ENCODE data around the gene SAGE1.
"Not testable (repeated sequence)": the region's sequence is repeated elsewhere in the genome, so short reads cannot be mapped to it uniquely, and the experiment has no call there.

The SAGE1 gene, protein sequence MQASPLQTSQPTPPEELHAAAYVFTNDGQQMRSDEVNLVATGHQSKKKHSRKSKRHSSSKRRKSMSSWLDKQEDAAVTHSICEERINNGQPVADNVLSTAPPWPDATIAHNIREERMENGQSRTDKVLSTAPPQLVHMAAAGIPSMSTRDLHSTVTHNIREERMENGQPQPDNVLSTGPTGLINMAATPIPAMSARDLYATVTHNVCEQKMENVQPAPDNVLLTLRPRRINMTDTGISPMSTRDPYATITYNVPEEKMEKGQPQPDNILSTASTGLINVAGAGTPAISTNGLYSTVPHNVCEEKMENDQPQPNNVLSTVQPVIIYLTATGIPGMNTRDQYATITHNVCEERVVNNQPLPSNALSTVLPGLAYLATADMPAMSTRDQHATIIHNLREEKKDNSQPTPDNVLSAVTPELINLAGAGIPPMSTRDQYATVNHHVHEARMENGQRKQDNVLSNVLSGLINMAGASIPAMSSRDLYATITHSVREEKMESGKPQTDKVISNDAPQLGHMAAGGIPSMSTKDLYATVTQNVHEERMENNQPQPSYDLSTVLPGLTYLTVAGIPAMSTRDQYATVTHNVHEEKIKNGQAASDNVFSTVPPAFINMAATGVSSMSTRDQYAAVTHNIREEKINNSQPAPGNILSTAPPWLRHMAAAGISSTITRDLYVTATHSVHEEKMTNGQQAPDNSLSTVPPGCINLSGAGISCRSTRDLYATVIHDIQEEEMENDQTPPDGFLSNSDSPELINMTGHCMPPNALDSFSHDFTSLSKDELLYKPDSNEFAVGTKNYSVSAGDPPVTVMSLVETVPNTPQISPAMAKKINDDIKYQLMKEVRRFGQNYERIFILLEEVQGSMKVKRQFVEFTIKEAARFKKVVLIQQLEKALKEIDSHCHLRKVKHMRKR

DNA sequence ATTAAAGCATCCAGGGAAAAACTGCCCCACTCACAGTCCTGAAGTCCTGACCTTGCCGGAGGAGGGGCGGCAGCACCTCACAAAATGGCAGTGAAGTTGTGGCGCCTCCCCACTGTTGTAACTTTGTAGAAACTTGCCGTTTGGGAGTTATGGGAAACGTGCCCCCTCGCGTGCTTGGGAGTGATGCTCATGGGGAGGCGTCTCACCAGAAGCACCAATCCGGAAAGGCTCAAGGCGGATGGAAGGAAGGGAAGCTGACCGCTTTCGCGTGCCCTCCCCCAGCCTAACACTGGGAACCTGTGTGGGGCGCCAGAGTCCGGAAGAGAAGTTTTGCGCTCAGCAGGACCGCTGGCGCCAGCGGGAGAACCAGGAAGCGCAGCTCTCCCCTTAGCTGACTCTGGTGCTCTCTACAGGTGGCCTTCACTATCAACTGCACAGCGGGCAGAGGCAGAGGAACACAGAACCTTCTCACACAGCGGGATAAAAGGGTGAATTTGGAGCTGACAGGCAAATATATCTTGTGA, at the start of gene SAGE1, which contains the start of gene CT45A10:
Gene SAGE1, plus strand, starts transcription at position 423 of the 524 bp plus-strand sequence. CDS start 2,527 bp downstream, outside the sequence.
Gene CT45A10, minus strand, starts transcription at position 151 of the 524 bp plus-strand sequence. CDS start 8,100 bp downstream, outside the sequence.
- H3K36me3 ChIP-seq (ENCODE audit: insufficient read depth, low read length): no peaks in the 10 kb centered on the region
- peaks cover 6% of the 10 kb centered on the region; the same call in 1 of the 2 replicates for H3K9me3 ChIP-seq (ENCODE audit: control insufficient read depth, insufficient read depth, low read length)
- H3K9ac ChIP-seq (ENCODE audit: low read depth, low read length): no peak within 1 kb of the TSS
- no peaks in the 10 kb centered on the region for H3K4me1 ChIP-seq (ENCODE audit: insufficient read depth, low read length)

DNA sequence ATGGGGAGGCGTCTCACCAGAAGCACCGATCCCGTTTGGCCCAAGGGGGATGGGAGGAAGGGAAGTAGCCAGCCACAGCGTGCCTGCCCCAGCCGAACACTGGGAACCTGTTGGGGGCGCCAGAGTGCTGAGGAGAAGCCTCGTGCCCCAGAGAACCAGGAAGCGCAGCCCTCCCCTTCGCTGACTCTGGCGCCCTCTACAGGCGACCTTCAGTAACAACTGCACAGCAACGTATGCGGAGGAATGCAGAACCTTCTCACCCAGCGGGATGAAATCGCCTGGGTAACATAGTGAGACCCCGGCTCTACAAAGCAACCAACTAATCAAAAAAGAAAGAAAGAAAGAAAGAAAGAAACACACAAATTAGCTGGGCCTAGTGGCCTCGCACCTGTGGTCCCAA, 39.1 kb upstream of the SAGE1 start, which contains the start of gene CT45A8:
Gene CT45A8, minus strand, starts transcription at position 101 of the 400 bp plus-strand sequence. CDS start 3,755 bp downstream, outside the sequence.
- H3K9me3 ChIP-seq (ENCODE audit: control insufficient read depth, insufficient read depth, low read length); H3K36me3 ChIP-seq (ENCODE audit: insufficient read depth, low read length); H3K9ac ChIP-seq (ENCODE audit: low read depth, low read length); H3K4me1 ChIP-seq (ENCODE audit: insufficient read depth, low read length): not testable (repeated sequence)

DNA sequence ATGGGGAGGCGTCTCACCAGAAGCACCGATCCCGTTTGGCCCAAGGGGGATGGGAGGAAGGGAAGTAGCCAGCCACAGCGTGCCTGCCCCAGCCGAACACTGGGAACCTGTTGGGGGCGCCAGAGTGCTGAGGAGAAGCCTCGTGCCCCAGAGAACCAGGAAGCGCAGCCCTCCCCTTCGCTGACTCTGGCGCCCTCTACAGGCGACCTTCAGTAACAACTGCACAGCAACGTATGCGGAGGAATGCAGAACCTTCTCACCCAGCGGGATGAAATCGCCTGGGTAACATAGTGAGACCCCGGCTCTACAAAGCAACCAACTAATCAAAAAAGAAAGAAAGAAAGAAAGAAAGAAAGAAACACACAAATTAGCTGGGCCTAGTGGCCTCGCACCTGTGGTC, 21.8 kb upstream of the SAGE1 start, which contains the start of gene CT45A9:
Gene CT45A9, minus strand, starts transcription at position 101 of the 400 bp plus-strand sequence. CDS start 3,751 bp downstream, outside the sequence.
- H3K9ac ChIP-seq (ENCODE audit: low read depth, low read length); H3K36me3 ChIP-seq (ENCODE audit: insufficient read depth, low read length); H3K9me3 ChIP-seq (ENCODE audit: control insufficient read depth, insufficient read depth, low read length); H3K4me1 ChIP-seq (ENCODE audit: insufficient read depth, low read length): not testable (repeated sequence)

DNA sequence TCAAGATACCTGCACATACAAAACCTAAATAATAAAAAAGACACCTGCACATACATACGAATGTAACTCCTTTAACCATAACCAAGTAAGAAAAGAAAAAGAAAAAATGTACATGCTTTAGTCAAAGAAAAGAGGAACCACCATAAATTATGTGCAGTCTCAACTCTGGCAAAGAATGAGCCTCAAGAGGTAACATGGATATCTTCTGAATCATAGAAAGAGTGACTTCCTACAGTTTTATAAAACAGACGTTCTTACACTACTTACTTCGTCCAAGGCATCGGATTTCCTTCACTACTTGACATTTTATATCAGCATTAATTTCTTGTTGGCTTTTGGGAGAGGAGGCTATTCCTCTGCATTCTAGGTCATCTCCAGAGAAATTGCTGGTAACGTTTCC, 10.8 kb upstream of the SAGE1 start:
- not testable (repeated sequence) for H3K4me1 ChIP-seq (ENCODE audit: insufficient read depth, low read length); H3K9me3 ChIP-seq (ENCODE audit: control insufficient read depth, insufficient read depth, low read length); H3K9ac ChIP-seq (ENCODE audit: low read depth, low read length); H3K36me3 ChIP-seq (ENCODE audit: insufficient read depth, low read length)

DNA sequence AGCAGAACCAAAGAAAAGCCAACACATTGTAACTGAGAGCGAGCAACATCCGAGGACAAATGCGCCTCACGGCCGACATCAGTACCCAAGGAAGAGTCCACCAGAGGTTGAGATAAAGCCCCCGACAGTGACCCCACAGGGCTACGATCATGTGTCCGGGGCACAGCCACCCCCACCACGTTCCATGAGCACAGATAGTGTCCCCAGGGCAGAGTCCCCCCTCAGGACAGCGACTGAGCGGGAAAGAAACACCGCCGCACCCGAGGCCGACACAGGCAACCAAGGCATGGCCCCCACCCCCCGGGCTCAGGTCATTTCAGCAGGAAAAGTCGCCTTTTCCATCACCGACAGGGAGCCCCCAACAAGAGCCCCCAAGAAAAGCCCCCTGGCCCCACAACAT, 5.3 kb upstream of the SAGE1 start:
- H3K9ac ChIP-seq (ENCODE audit: low read depth, low read length): not testable (repeated sequence)

DNA sequence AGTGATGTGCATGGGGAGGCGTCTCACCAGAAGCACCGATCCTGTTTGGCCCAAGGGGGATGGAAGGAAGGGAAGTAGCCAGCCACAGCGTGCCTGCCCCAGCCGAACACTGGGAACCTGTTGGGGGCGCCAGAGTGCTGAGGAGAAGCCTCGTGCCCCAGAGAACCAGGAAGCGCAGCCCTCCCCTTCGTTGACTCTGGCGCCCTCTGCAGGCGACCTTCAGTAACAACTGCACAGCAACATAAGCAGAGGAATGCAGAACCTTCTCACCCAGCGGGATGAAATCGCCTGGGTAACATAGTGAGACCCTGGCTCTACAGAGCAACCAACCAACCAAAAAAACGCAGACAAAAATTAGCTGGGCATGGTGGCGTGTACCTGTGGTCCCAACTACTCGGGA, 4.5 kb upstream of the SAGE1 start:
- not testable (repeated sequence) for H3K4me1 ChIP-seq (ENCODE audit: insufficient read depth, low read length); H3K36me3 ChIP-seq (ENCODE audit: insufficient read depth, low read length); H3K9me3 ChIP-seq (ENCODE audit: control insufficient read depth, insufficient read depth, low read length); H3K9ac ChIP-seq (ENCODE audit: low read depth, low read length)

More for the DNA sequence above, 5.3 kb upstream of the SAGE1 start:
- H3K4me1 ChIP-seq (ENCODE audit: insufficient read depth, low read length); H3K9me3 ChIP-seq (ENCODE audit: control insufficient read depth, insufficient read depth, low read length); H3K36me3 ChIP-seq (ENCODE audit: insufficient read depth, low read length): not testable (repeated sequence)

DNA sequence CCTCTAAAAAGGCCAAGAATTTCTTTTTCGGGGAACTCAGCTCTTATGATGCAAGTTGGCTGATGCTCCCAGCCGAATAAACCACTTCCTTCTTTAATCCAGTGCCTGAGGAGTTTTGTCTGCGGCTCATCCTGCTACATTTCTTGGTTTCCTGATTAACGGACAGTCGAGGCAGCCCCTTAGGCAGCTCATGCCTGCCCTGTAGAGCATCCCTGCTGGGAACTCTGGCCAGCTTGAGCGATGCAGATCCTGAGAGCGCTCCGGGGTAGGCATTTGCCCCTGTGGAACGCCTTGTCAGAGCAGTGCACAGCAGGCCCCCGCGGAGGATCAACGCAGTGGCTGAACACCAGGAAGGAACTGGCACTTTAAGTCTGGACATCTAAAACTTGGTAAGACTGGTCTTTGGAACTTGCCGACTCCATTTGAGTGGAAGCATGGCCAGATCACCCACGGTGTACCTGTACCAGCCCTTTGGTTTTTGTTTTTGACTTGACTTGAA, 3.4 kb upstream of the SAGE1 start:
- no peaks in the 10 kb centered on the region for H3K4me1 ChIP-seq (ENCODE audit: insufficient read depth, low read length)
- H3K9ac ChIP-seq (ENCODE audit: low read depth, low read length): no peak overlapping the region
- H3K36me3 ChIP-seq (ENCODE audit: insufficient read depth, low read length): no peaks in the 10 kb centered on the region
- peaks cover 6% of the 10 kb centered on the region; the same call in 1 of the 2 replicates for H3K9me3 ChIP-seq (ENCODE audit: control insufficient read depth, insufficient read depth, low read length)

DNA sequence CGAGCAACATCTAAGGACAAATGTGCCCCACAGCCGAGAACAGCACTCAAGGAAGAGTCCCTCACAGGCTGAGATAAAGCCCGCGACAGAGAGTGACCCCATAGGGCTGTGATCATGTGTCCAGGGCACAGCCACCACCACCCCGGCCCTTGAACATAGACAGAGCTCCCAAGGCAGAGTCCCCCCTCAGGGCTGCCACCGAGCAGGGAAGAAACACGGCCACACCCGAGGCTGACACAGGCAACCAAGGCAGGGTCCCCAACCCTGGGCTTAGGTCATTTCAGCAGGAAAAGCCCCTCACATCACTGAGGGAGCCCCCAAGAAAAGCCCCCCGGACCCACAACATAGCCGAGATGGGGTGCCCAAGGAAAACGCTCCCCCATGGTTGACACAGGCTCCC, 735 bp upstream of the SAGE1 start:
- Histone ChIP-seq H3K9ac (ENCODE audit: low read depth, low read length) (no peak overlapping the region), H3K4me1 (ENCODE audit: insufficient read depth, low read length) (no peaks in the 10 kb centered on the region), H3K36me3 (ENCODE audit: insufficient read depth, low read length) (no peaks in the 10 kb centered on the region), H3K9me3 (ENCODE audit: control insufficient read depth, insufficient read depth, low read length) (peaks cover 6% of the 10 kb centered on the region; the same call in 1 of the 2 replicates)

DNA sequence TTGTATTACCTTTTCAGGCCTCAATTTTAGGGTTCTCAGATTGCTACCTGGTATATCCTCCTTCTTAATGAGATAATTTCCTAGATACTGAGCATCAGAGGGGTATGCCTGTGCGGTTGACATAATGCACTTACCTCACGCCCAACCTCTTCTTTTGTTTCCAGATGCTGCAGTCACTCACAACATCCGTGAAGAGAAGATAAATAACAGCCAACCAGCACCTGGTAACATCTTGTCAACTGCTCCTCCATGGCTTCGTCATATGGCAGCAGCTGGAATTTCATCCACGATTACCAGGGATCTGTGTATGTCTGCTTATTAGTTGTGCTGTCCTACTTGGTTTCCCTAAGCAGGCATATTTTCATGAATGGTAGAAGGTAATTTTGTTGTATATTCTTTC, 16.7 kb downstream of the SAGE1 start:
- Histone ChIP-seq H3K9me3 (ENCODE audit: control insufficient read depth, insufficient read depth, low read length) (no peaks in the 10 kb centered on the region; the same call in 1 of the 2 replicates), H3K36me3 (ENCODE audit: insufficient read depth, low read length) (no peaks in the 10 kb centered on the region), H3K4me1 (ENCODE audit: insufficient read depth, low read length) (no peaks in the 10 kb centered on the region), H3K9ac (ENCODE audit: low read depth, low read length) (no peak overlapping the region)

DNA sequence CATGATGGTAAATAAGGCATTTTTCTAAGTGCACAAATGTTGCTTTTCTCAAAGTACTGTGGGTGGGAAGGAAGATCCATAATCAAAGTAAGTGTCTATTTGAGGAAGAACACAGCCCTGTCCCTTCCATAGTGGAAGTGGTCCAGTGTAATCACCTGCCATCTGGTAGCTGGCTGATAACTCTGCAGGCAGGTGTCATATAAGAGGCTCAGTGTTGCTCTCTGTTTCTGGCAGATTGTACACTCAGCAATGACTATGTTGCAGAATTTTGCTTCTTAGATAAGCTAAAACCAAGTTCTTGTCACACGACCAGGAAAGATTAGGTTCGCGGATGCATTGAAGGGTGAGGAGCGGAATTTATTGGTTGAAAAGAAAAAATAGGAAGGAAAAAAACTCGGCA, 20.9 kb downstream of the SAGE1 start:
- Histone ChIP-seq H3K36me3 (ENCODE audit: insufficient read depth, low read length) (no peaks in the 10 kb centered on the region), H3K4me1 (ENCODE audit: insufficient read depth, low read length) (no peaks in the 10 kb centered on the region), H3K9ac (ENCODE audit: low read depth, low read length) (no peak overlapping the region), H3K9me3 (ENCODE audit: control insufficient read depth, insufficient read depth, low read length) (no peaks in the 10 kb centered on the region)

DNA sequence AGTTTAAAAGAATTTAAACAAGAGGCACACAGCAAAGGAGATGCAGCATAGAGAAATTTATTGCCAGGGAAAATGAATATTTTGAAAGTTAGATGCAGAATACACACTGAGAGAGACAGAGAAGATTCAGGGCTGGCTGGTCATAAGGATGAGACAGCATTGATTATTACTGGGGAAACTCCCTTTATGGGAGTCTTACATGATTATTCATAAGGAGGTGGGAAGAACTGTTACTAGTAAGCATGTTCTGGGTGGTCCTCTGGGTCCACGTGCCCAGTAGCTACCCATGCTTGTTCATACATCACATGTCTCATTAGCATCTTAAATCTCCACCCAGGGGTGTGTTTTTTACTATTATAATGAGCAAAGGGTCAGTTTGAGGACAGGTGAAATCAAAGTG, 27.0 kb downstream of the SAGE1 start:
- not testable (repeated sequence) for H3K36me3 ChIP-seq (ENCODE audit: insufficient read depth, low read length); H3K9me3 ChIP-seq (ENCODE audit: control insufficient read depth, insufficient read depth, low read length)

DNA sequence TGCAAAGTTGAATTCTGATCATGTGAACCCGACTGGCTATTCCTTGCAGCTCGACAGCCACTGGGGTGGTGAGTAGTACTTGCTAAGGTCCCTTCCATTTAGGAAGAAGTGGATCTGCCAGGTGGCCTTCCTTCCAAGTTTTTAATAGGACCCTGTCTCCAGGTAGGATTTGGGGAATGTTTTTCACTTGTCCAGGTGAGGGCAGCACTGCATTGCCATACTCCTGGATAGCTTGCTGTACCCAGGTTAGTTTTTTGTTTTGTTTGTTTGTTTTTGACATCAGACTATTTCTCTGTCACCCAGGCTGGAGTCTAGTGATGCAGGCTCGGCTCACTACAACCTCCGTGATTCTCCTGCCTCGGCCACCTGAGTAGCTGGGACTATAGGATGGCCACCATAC, 29.8 kb downstream of the SAGE1 start:
- Histone ChIP-seq H3K9me3 (ENCODE audit: control insufficient read depth, insufficient read depth, low read length) (no peaks in the 10 kb centered on the region), H3K36me3 (ENCODE audit: insufficient read depth, low read length) (no peaks in the 10 kb centered on the region), H3K9ac (ENCODE audit: low read depth, low read length) (no peak overlapping the region), H3K4me1 (ENCODE audit: insufficient read depth, low read length) (no peaks in the 10 kb centered on the region)

More for the DNA sequence above, 27.0 kb downstream of the SAGE1 start:
- H3K9ac ChIP-seq (ENCODE audit: low read depth, low read length); H3K4me1 ChIP-seq (ENCODE audit: insufficient read depth, low read length): not testable (repeated sequence)

DNA sequence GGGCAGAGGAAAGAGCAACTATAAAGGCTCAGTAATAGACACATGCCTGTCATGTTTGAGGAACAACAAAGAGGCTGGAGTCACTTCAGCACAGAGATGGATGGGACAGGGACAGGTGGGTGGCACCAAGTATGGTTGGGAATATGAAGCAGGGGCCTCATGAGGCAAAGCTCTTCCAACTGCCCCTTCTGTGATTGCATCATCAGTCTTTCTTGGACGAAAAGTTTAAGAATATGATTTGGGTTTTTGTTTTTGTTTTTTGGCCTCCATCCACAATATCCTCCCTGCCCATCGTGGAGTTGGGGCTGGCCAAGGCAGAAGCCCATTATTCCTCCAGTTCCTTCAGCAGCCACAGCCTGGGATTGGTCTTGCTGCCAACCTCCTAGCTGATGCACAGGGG, 34.4 kb downstream of the SAGE1 start:
- Histone ChIP-seq H3K9ac (ENCODE audit: low read depth, low read length) (no peak overlapping the region), H3K36me3 (ENCODE audit: insufficient read depth, low read length) (no peaks in the 10 kb centered on the region), H3K9me3 (ENCODE audit: control insufficient read depth, insufficient read depth, low read length) (no peaks in the 10 kb centered on the region), H3K4me1 (ENCODE audit: insufficient read depth, low read length) (no peaks in the 10 kb centered on the region)
